IMR-90 (cell line): ENCODE measurements around the gene HAND1. TPM values are rescaled to one million over a fixed set of nuclear protein-coding genes. Genes with fewer than 3 reads are reported as not detected.

Experiments used
- ATAC-seq: fragments of 200-7000 bp; cut with Tn5 transposase; 2 replicates; pipeline ENCODE4 v1.9.1; 2020; ENCODE audit warnings: low read depth, mild to moderate bottlenecking, moderate library complexity
- BruUV-seq: library from RNA; stranded (reverse); fragments of 400-500 nt; replicated peaks from 2 replicates; lab custom pipeline; 2021; lab: Mats Ljungman, UMichigan
- CTCF ChIA-PET: fragments of 300-600 bp; formaldehyde crosslinking; extraction: SDS; loops from one replicate; lab custom pipeline; 2021; ENCODE audit warnings: antibody characterized with exemption; lab: Yijun Ruan, JAX
- POLR2A ChIA-PET: fragments of 300-600 bp; sonication (Branson Sonifier 250); formaldehyde crosslinking; loops from one replicate; lab custom pipeline; 2022; ENCODE audit warnings: antibody characterized with exemption; ENCODE audit not compliant: unreplicated experiment; lab: Charles Lee
- DNase-seq: peaks from one replicate; pipeline ENCODE4 v3.0.0; 2013
- H2AFZ ChIP-seq: replicated peaks from 2 replicates; pipeline ENCODE3; 2013; ENCODE audit warnings: low read length, mild to moderate bottlenecking; ENCODE audit not compliant: poor library complexity
- H2AK5ac ChIP-seq: 2 replicates; pipeline ENCODE4 v1.6.1; 2013; ENCODE audit warnings: low read depth, low read length, inconsistent platforms
- H2AK9ac ChIP-seq: replicated peaks from 2 replicates; pipeline ENCODE3; 2013; ENCODE audit warnings: mild to moderate bottlenecking, low read depth, low read length, moderate library complexity; ENCODE audit not compliant: poor library complexity
- H2BK120ac ChIP-seq: 2 replicates; pipeline ENCODE4 v1.6.1; 2013; ENCODE audit warnings: low read depth, low read length, inconsistent platforms
- H2BK15ac ChIP-seq: 3 replicates; pipeline ENCODE4 v1.6.1; 2013; ENCODE audit warnings: low read depth, low read length, inconsistent platforms
- H2BK20ac ChIP-seq: 2 replicates; pipeline ENCODE4 v1.6.1; 2013; ENCODE audit warnings: low read depth, mild to moderate bottlenecking, inconsistent platforms, low read length, moderate library complexity
- H2BK5ac ChIP-seq: 2 replicates; pipeline ENCODE4 v1.6.1; 2013; ENCODE audit warnings: mild to moderate bottlenecking, low read depth, low read length, inconsistent platforms; ENCODE audit not compliant: poor library complexity, severe bottlenecking
- H3K14ac ChIP-seq: replicated peaks from 2 replicates; pipeline ENCODE4 v1.6.1; 2013; ENCODE audit warnings: low read depth, low read length, inconsistent platforms
- H3K18ac ChIP-seq: 2 replicates; pipeline ENCODE4 v1.6.1; 2013; ENCODE audit warnings: low read depth, low read length, control low read depth
- H3K23ac ChIP-seq: 2 replicates; pipeline ENCODE4 v1.6.1; 2013; ENCODE audit warnings: low read depth, low read length, inconsistent platforms
- H3K27ac ChIP-seq: 2 replicates; pipeline ENCODE4 v1.5.1; 2013; ENCODE audit warnings: mild to moderate bottlenecking, control low read depth, low read length; ENCODE audit not compliant: insufficient read depth
- H3K27me3 ChIP-seq: 2 replicates; pipeline ENCODE4 v1.6.1; 2013; ENCODE audit warnings: low read length; ENCODE audit not compliant: control insufficient read depth, insufficient read depth
- H3K36me3 ChIP-seq: 2 replicates; pipeline ENCODE4 v1.6.1; 2013; ENCODE audit warnings: low read length, mixed read lengths; ENCODE audit not compliant: control insufficient read depth, insufficient read depth
- H3K4ac ChIP-seq: 2 replicates; pipeline ENCODE4 v1.6.1; 2013; ENCODE audit warnings: low read depth, low read length, inconsistent platforms
- H3K4me1 ChIP-seq: 2 replicates; pipeline ENCODE4 v1.6.1; 2013; ENCODE audit warnings: low read length, mixed read lengths; ENCODE audit not compliant: control insufficient read depth, insufficient read depth
- H3K4me2 ChIP-seq: 2 replicates; pipeline ENCODE4 v1.6.1; 2013; ENCODE audit warnings: low read depth, mild to moderate bottlenecking, control low read depth, low read length, moderate library complexity
- H3K4me3 ChIP-seq: 2 replicates; pipeline ENCODE4 v1.5.1; 2013; ENCODE audit warnings: low read depth, mild to moderate bottlenecking, control low read depth, low read length, moderate library complexity; ENCODE audit not compliant: insufficient read depth
- H3K56ac ChIP-seq: 2 replicates; pipeline ENCODE4 v1.6.1; 2013; ENCODE audit warnings: low read length, inconsistent platforms; ENCODE audit not compliant: insufficient read depth; ENCODE audit errors: extremely low read depth
- H3K79me1 ChIP-seq, 2 experiments: 2 replicates each; pipeline ENCODE4 v1.6.1; 2013; ENCODE audit warnings: low read length in 2 of 2, inconsistent platforms in 1 of 2, low read depth in 1 of 2
- H3K9ac ChIP-seq: 2 replicates; pipeline ENCODE4 v1.6.1; 2013; ENCODE audit warnings: low read depth, low read length, control low read depth
- H3K9me1 ChIP-seq: 2 replicates; pipeline ENCODE4 v1.6.1; 2013; ENCODE audit warnings: low read length, inconsistent platforms; ENCODE audit not compliant: insufficient read depth
- H3K9me3 ChIP-seq: 2 replicates; pipeline ENCODE4 v1.6.1; 2013; ENCODE audit warnings: low read length; ENCODE audit not compliant: control insufficient read depth, insufficient read depth
- H4K20me1 ChIP-seq: 2 replicates; pipeline ENCODE4 v1.6.1; 2013; ENCODE audit warnings: low read length, inconsistent platforms; ENCODE audit not compliant: insufficient read depth
- H4K5ac ChIP-seq: 2 replicates; pipeline ENCODE4 v1.6.1; 2013; ENCODE audit warnings: mild to moderate bottlenecking, low read depth, low read length, control low read depth
- H4K8ac ChIP-seq, 2 experiments: 2 replicates each; pipeline ENCODE4 v1.6.1; 2013; ENCODE audit warnings: low read depth in 2 of 2, low read length in 2 of 2, control low read depth in 1 of 2, inconsistent platforms in 1 of 2
- H4K91ac ChIP-seq: 2 replicates; pipeline ENCODE4 v1.6.1; 2013; ENCODE audit warnings: low read depth, low read length, inconsistent platforms; ENCODE audit not compliant: insufficient read depth
- BHLHE40 ChIP-seq: fragments of 150-350 bp; IDR thresholded peaks from 2 replicates; pipeline ENCODE4 v1.6.1; 2016; ENCODE audit warnings: mild to moderate bottlenecking, low read depth, low read length
- CEBPB ChIP-seq: IDR thresholded peaks from 2 replicates; pipeline ENCODE4 v1.6.1; 2012; ENCODE audit warnings: low read depth, low read length, improper control_type of control experiment
- CHD1 ChIP-seq: IDR thresholded peaks from 2 replicates; pipeline ENCODE4 v1.6.1; 2012; ENCODE audit warnings: low read depth, low read length, improper control_type of control experiment
- FOS ChIP-seq: fragments of 150-350 bp; IDR thresholded peaks from 2 replicates; pipeline ENCODE4 v1.6.1; 2016; ENCODE audit warnings: low read depth, low read length
- MAFK ChIP-seq: IDR thresholded peaks from 2 replicates; pipeline ENCODE4 v1.6.1; 2012; ENCODE audit warnings: low read depth, low read length, improper control_type of control experiment
- MAZ ChIP-seq: IDR thresholded peaks from 2 replicates; pipeline ENCODE4 v1.6.1; 2012; ENCODE audit warnings: low read depth, mild to moderate bottlenecking, low read length, improper control_type of control experiment, moderate library complexity, borderline replicate concordance
- MXI1 ChIP-seq: IDR thresholded peaks from 2 replicates; pipeline ENCODE4 v1.6.1; 2012; ENCODE audit warnings: low read depth, mild to moderate bottlenecking, low read length, moderate library complexity, borderline replicate concordance
- NFE2L2 ChIP-seq: fragments of 150-350 bp; IDR thresholded peaks from 2 replicates; pipeline ENCODE4 v1.6.1; 2016; ENCODE audit warnings: low read depth, mild to moderate bottlenecking, low read length
- POLR2A ChIP-seq: IDR thresholded peaks from 2 replicates; pipeline ENCODE4 v1.6.1; 2012; ENCODE audit warnings: mild to moderate bottlenecking, low read depth, low read length
- RAD21 ChIP-seq: IDR thresholded peaks from 2 replicates; pipeline ENCODE4 v1.6.1; 2012; ENCODE audit warnings: low read length, improper control_type of control experiment
- RCOR1 ChIP-seq: IDR thresholded peaks from 2 replicates; pipeline ENCODE4 v1.6.1; 2012; ENCODE audit warnings: mild to moderate bottlenecking, low read length, improper control_type of control experiment; ENCODE audit not compliant: insufficient replicate concordance
- RFX5 ChIP-seq: IDR thresholded peaks from 2 replicates; pipeline ENCODE4 v1.8.0; 2012; ENCODE audit warnings: low read depth, mild to moderate bottlenecking, low read length, moderate library complexity
- SMC3 ChIP-seq: fragments of 150-350 bp; IDR thresholded peaks from 2 replicates; pipeline ENCODE4 v1.6.1; 2016; ENCODE audit warnings: low read depth, mild to moderate bottlenecking, antibody characterized with exemption, low read length, moderate library complexity
- WGBS, 2 experiments: methylation state at CpG; one replicate each; pipeline versions ENCODE4 v1.1.5 to v1.1.7; 2013; ENCODE audit warnings: missing lambda C conversion rate in 2 of 2; ENCODE audit not compliant: insufficient read length in 1 of 2; ENCODE audit errors: extremely low coverage in 2 of 2; 5-methylcytosine and 5-hydroxymethylcytosine counted together
- dilution Hi-C: fragments of 300-500 bp; cut with HindIII; formaldehyde crosslinking; loops from one replicate; pipeline ENCODE4 v1.14.3; 2018; ENCODE audit warnings: low sequenced_read_pairs; ENCODE audit not compliant: unreplicated experiment
- in situ Hi-C: fragments of 300-500 bp; cut with MboI; formaldehyde crosslinking; loops from 3 replicates; pipeline ENCODE4 v1.14.3; 2019; ENCODE audit warnings: low sequenced_read_pairs, inconsistent platforms, mixed read lengths
- intact Hi-C: fragments of 100-400 bp; cut with micrococcal nuclease; formaldehyde crosslinking; loops from 2 replicates; pipeline ENCODE4 v1.10.0; 2022
- polyA plus RNA-seq, 3 experiments: library from polyadenylated mRNA; depleted of rRNA; stranded (reverse); fragments of >200 nt; gene quantifications; 2 replicates each; pipeline ENCODE4 v1.2.3, GENCODE V29; 2012; ENCODE audit warnings: low replicate concordance in 1 of 3
- total RNA-seq: library from RNA; depleted of rRNA; stranded (reverse); fragments of >200 nt; gene quantifications from 2 replicates; pipeline ENCODE4 v1.2.3, GENCODE V29; 2012
- TF ChIP-seq, protein P1 (sequence below): conservative IDR thresholded peaks from 2 replicates; pipeline ENCODE4 v1.5.1; 2012; ENCODE audit warnings: mild to moderate bottlenecking, low read depth, low read length, improper control_type of control experiment
- TF ChIP-seq, protein P2 (sequence below): fragments of 150-350 bp; IDR thresholded peaks from 2 replicates; pipeline ENCODE4 v1.6.1; 2016; ENCODE audit warnings: low read depth, mild to moderate bottlenecking, low read length, moderate library complexity, borderline replicate concordance
- TF ChIP-seq, protein P3 (sequence below): fragments of 150-350 bp; IDR thresholded peaks from 2 replicates; pipeline ENCODE4 v1.6.1; 2017; ENCODE audit warnings: mild to moderate bottlenecking, antibody characterized with exemption, low read length, low read depth

HAND1 gene
- total and polyA plus RNA-seq, 2 of the 4 experiments (the other 2 are of a cell fraction) = not detected

DNA sequence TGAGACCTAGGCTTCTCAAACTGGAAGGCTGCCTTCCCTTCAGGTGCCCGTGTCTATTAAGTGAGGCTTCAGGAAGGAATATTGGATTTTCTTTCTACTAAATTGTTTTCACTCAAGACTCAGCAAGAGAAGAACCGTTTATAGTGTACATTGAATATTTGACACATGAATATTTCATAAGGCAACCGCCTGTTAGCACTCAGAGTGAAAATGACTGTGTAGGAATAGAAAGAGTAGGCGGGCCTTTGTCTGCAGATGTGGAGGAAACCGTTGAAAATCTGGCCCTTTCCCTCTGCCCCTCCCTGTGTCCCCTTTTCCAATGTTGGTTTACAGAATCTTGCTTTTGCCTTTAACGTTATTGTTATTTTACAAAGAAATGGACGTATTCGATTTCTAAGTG is 26.1 kb downstream of the HAND1 start:
- H3K79me1 ChIP-seq = peaks cover 34 to 38% of the 10 kb centered on the region in 2 experiments
- ATAC-seq (no peak), DNase-seq (no peak)
- no peak overlapping the region for H2BK5ac ChIP-seq
- H4K5ac ChIP-seq = no peak overlapping the region
- no peak overlapping the region for H2BK20ac ChIP-seq
- no CpG with 5 or more reads among the region's 8 CpGs for WGBS, 2 experiments
- H3K27me3 ChIP-seq = no peaks in the 10 kb centered on the region
- H3K18ac ChIP-seq = no peak overlapping the region
- H3K4me2 ChIP-seq = no peak overlapping the region
- ChIA-PET CTCF (no interaction called here), POLR2A (no interaction called here)
- H3K36me3 ChIP-seq = peaks cover 44% of the 10 kb centered on the region
- H3K4ac ChIP-seq = no peak overlapping the region
- H3K9me1 ChIP-seq = peaks cover 15% of the 10 kb centered on the region
- dilution Hi-C loops = no loop called here
- H4K20me1 ChIP-seq = peaks cover 32% of the 10 kb centered on the region
- no peak overlapping the region for H2BK15ac ChIP-seq
- no peak overlapping the region for H4K8ac ChIP-seq
- peaks cover 7% of the 10 kb centered on the region for H3K4me1 ChIP-seq
- H3K9ac ChIP-seq = no peak overlapping the region
- no peak overlapping the region for H2AK9ac ChIP-seq
- no peak for TF ChIP-seq MXI1
- TF ChIP-seq POLR2A = no peak
- no peak for TF ChIP-seq NFE2L2
- TF ChIP-seq CHD1 = no peak
- no peak for TF ChIP-seq CEBPB
- TF ChIP-seq, protein P1, sequence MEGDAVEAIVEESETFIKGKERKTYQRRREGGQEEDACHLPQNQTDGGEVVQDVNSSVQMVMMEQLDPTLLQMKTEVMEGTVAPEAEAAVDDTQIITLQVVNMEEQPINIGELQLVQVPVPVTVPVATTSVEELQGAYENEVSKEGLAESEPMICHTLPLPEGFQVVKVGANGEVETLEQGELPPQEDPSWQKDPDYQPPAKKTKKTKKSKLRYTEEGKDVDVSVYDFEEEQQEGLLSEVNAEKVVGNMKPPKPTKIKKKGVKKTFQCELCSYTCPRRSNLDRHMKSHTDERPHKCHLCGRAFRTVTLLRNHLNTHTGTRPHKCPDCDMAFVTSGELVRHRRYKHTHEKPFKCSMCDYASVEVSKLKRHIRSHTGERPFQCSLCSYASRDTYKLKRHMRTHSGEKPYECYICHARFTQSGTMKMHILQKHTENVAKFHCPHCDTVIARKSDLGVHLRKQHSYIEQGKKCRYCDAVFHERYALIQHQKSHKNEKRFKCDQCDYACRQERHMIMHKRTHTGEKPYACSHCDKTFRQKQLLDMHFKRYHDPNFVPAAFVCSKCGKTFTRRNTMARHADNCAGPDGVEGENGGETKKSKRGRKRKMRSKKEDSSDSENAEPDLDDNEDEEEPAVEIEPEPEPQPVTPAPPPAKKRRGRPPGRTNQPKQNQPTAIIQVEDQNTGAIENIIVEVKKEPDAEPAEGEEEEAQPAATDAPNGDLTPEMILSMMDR = no peak
- TF ChIP-seq, protein P2, sequence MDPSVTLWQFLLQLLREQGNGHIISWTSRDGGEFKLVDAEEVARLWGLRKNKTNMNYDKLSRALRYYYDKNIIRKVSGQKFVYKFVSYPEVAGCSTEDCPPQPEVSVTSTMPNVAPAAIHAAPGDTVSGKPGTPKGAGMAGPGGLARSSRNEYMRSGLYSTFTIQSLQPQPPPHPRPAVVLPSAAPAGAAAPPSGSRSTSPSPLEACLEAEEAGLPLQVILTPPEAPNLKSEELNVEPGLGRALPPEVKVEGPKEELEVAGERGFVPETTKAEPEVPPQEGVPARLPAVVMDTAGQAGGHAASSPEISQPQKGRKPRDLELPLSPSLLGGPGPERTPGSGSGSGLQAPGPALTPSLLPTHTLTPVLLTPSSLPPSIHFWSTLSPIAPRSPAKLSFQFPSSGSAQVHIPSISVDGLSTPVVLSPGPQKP = no peak
- TF ChIP-seq RCOR1 = no peak
- no peak for TF ChIP-seq RFX5
- TF ChIP-seq RAD21 = no peak
- TF ChIP-seq, protein P3, sequence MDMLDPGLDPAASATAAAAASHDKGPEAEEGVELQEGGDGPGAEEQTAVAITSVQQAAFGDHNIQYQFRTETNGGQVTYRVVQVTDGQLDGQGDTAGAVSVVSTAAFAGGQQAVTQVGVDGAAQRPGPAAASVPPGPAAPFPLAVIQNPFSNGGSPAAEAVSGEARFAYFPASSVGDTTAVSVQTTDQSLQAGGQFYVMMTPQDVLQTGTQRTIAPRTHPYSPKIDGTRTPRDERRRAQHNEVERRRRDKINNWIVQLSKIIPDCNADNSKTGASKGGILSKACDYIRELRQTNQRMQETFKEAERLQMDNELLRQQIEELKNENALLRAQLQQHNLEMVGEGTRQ = no peak
- TF ChIP-seq FOS = no peak
- no peak for TF ChIP-seq MAFK
- no peak for TF ChIP-seq SMC3
- TF ChIP-seq MAZ = no peak
- TF ChIP-seq BHLHE40 = no peak
- H3K4me3 ChIP-seq = no peak overlapping the region
- no peak overlapping the region for H2AFZ ChIP-seq
- no peak overlapping the region for H3K23ac ChIP-seq
- intact Hi-C loops = no loop called here
- no TSS peak for BruUV-seq
- H3K56ac ChIP-seq = no peak overlapping the region
- H2AK5ac ChIP-seq = no peak overlapping the region
- H3K27ac ChIP-seq = no peak overlapping the region
- H2BK120ac ChIP-seq = no peak overlapping the region
- in situ Hi-C loops = loop anchor here (25.0 kb wide), 1 partner anchor 360 kb away; no protein-coding TSS in a partner anchor
- H3K14ac ChIP-seq = no peak overlapping the region
- H3K9me3 ChIP-seq = no peaks in the 10 kb centered on the region
- H4K91ac ChIP-seq = no peak overlapping the region
